NT2/D1 (cell line): ENCODE data around the gene OTP.
"Not testable (repeated sequence)": the region's sequence is repeated elsewhere in the genome, so short reads cannot be mapped to it uniquely, and the experiment has no call there.

ENCODE experiments used
- DNase-seq: peaks from one replicate; pipeline ENCODE4 v3.0.0-alpha.2; 2011; ENCODE audit warnings: low read depth, low spot score
- H3K27me3 ChIP-seq: 2 replicates; pipeline ENCODE4 v1.6.0; 2011; ENCODE audit warnings: mild to moderate bottlenecking; ENCODE audit not compliant: insufficient read length, insufficient read depth
- H3K36me3 ChIP-seq: 2 replicates; pipeline ENCODE4 v1.6.1; 2011; ENCODE audit warnings: mild to moderate bottlenecking, low read length, mixed read lengths; ENCODE audit not compliant: insufficient read depth, insufficient read length
- H3K4me1 ChIP-seq: 2 replicates; pipeline ENCODE4 v1.5.1; 2011; ENCODE audit not compliant: insufficient read depth, insufficient read length
- H3K4me3 ChIP-seq: 2 replicates; pipeline ENCODE4 v1.5.1; 2011; ENCODE audit warnings: low read depth; ENCODE audit not compliant: insufficient read length
- H3K9ac ChIP-seq: 2 replicates; pipeline ENCODE4 v1.6.0; 2011; ENCODE audit warnings: low read depth; ENCODE audit not compliant: insufficient read length
- H3K9me3 ChIP-seq: 2 replicates; pipeline ENCODE4 v1.5.1; 2011; ENCODE audit warnings: mild to moderate bottlenecking, low read length; ENCODE audit not compliant: insufficient read depth
- SUZ12 ChIP-seq: IDR thresholded peaks from 2 replicates; pipeline ENCODE4 v1.6.1; 2011; ENCODE audit not compliant: insufficient read length, insufficient read depth; ENCODE audit errors: extremely low read depth
- YY1 ChIP-seq: IDR thresholded peaks from 2 replicates; pipeline ENCODE4 v1.6.1; 2011; ENCODE audit not compliant: insufficient read length, insufficient read depth
- ZNF274 ChIP-seq: IDR thresholded peaks from 2 replicates; pipeline ENCODE4 v1.6.1; 2011; ENCODE audit warnings: mild to moderate bottlenecking, low read depth, low read length

OTP gene

GRCh38 chr5:77623203-77623740 is 15.2 kb downstream of the OTP start:
- peaks cover 2% of the 10 kb centered on the region for H3K4me1 ChIP-seq
- peaks cover 6% of the 10 kb centered on the region for H3K27me3 ChIP-seq
- DNase-seq, result no peak
- no peak overlapping the region for H3K4me3 ChIP-seq
- H3K36me3 ChIP-seq, result no peaks in the 10 kb centered on the region
- H3K9me3 ChIP-seq, result no peaks in the 10 kb centered on the region
- H3K9ac ChIP-seq, result no peak overlapping the region
- no peak for TF ChIP-seq ZNF274
- no peak for TF ChIP-seq SUZ12
- no peak for TF ChIP-seq YY1

DNA sequence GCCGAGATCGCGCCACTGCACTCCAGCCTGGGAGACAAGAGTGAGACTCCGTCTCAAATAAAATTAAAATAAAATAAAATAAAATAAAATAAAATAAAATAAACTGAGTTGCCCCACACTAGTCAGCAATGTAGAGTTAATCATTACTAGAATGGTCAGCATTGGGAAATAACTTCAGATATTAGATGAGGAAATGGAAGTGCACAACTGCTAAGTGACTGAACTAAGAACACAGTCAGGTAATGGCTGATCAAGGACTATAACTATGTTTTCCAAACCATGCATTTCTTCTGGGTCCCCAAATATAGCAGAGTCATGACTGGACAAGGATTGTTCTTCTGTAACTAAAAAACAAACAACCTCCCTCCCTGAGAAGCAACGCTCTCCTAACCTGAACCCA is 17.1 kb downstream of the OTP start:
- no peak for TF ChIP-seq ZNF274
- no peak for TF ChIP-seq YY1
- TF ChIP-seq SUZ12, result no peak
- Histone ChIP-seq H3K27me3 (no peaks in the 10 kb centered on the region), H3K4me1 (peaks cover 2% of the 10 kb centered on the region)

GRCh38 chr5:77620405-77620804 is 18.1 kb downstream of the OTP start:
- H3K4me1 ChIP-seq, result peaks cover 2% of the 10 kb centered on the region
- no peaks in the 10 kb centered on the region for H3K27me3 ChIP-seq
- H3K9me3 ChIP-seq, result no peaks in the 10 kb centered on the region
- DNase-seq, result no peak
- H3K9ac ChIP-seq, result no peak overlapping the region
- H3K36me3 ChIP-seq, result no peaks in the 10 kb centered on the region
- TF ChIP-seq ZNF274, result no peak
- no peak for TF ChIP-seq YY1
- no peak for TF ChIP-seq SUZ12
- H3K4me3 ChIP-seq, result no peak overlapping the region

More for the DNA sequence above, 17.1 kb downstream of the OTP start:
- H3K9ac ChIP-seq, result no peak overlapping the region
- DNase-seq, result no peak
- no peaks in the 10 kb centered on the region for H3K9me3 ChIP-seq
- no peak overlapping the region for H3K4me3 ChIP-seq
- H3K36me3 ChIP-seq, result no peaks in the 10 kb centered on the region

GRCh38 chr5:77616920-77617319 is 21.6 kb downstream of the OTP start:
- Histone ChIP-seq H3K27me3 (no peaks in the 10 kb centered on the region), H3K9me3 (no peaks in the 10 kb centered on the region), H3K36me3 (no peaks in the 10 kb centered on the region), H3K9ac (no peak overlapping the region), H3K4me1 (peaks cover 2% of the 10 kb centered on the region), H3K4me3 (no peak overlapping the region)
- TF ChIP-seq SUZ12 (no peak), ZNF274 (no peak), YY1 (no peak)
- no peak for DNase-seq

- not testable (repeated sequence) for H3K36me3 ChIP-seq, DNase-seq, H3K9me3 ChIP-seq, H3K4me1 ChIP-seq, H3K4me3 ChIP-seq, H3K27me3 ChIP-seq, H3K9ac ChIP-seq
Observed at GRCh38 chr5:77608927-77609326, 29.6 kb downstream of the OTP start.

GRCh38 chr5:77607324-77607723 is 31.2 kb downstream of the OTP start:
- no peak for DNase-seq

GRCh38 chr5:77606279-77606678 is 32.2 kb downstream of the OTP start:
- H3K9ac ChIP-seq, result no peak overlapping the region
- DNase-seq, result no peak
- no peaks in the 10 kb centered on the region for H3K4me1 ChIP-seq
- H3K9me3 ChIP-seq, result peaks cover 7% of the 10 kb centered on the region; the same call in 1 of the 2 replicates
- no peaks in the 10 kb centered on the region for H3K27me3 ChIP-seq
- TF ChIP-seq SUZ12 (no peak), ZNF274 (no peak), YY1 (no peak)
- H3K4me3 ChIP-seq, result no peak overlapping the region
- no peaks in the 10 kb centered on the region for H3K36me3 ChIP-seq

More at GRCh38 chr5:77607324-77607723, 31.2 kb downstream of the OTP start:
- no peaks in the 10 kb centered on the region for H3K4me1 ChIP-seq
- H3K9ac ChIP-seq, result no peak overlapping the region
- H3K9me3 ChIP-seq, result peaks cover 7% of the 10 kb centered on the region; the same call in 1 of the 2 replicates
- no peaks in the 10 kb centered on the region for H3K27me3 ChIP-seq
- no peaks in the 10 kb centered on the region for H3K36me3 ChIP-seq
- no peak overlapping the region for H3K4me3 ChIP-seq
- TF ChIP-seq SUZ12, result no peak
- TF ChIP-seq YY1, result no peak
- TF ChIP-seq ZNF274, result no peak
